ENCODE data around the gene MYPOP.
A peak's percentile ranks its signal among the peaks of the same experiment; 100 is the strongest.

MYPOP gene

GRCh38 chr19:45862271-45862563 lies 40.2 kb downstream of the MYPOP start:
- Histone ChIP-seq H3K9me2 (ENCODE audit: low read depth, low read length) (no peaks in the 10 kb centered on the region), H3K36me3 (ENCODE audit: insufficient read depth, low read length) (peaks cover 19% of the 10 kb centered on the region), H3F3A (ENCODE audit: insufficient read depth, low read length) (0 out of 2 replicates have a peak, but pooled peaks cover 3% of the 10 kb centered on the region), H2AFZ (ENCODE audit: low read length) (no peak overlapping the region), H3K79me2 (ENCODE audit: insufficient read depth, low read length) (peaks cover 13% of the 10 kb centered on the region; the same call in 1 of the 2 replicates), H3K9ac (ENCODE audit: low read length) (peak overlapping the region; percentile 90), H3K4me3 (ENCODE audit: low read depth, low read length, poor library complexity, severe bottlenecking) (peak overlapping the region; percentile 94), H3K4me2 (ENCODE audit: low read length) (peak overlapping the region; percentile 98), H3K27me3 (ENCODE audit: insufficient read depth, low read length) (no peaks in the 10 kb centered on the region), H3K9me3 (ENCODE audit: low read length) (no peaks in the 10 kb centered on the region), H3K27ac (ENCODE audit: low read depth, low read length, poor library complexity, severe bottlenecking) (peak overlapping the region; percentile 68), H4K20me1 (ENCODE audit: insufficient read depth, low read length) (no peaks in the 10 kb centered on the region), H3K4me1 (ENCODE audit: insufficient read depth, low read length, severe bottlenecking) (peaks cover 32% of the 10 kb centered on the region)
- no peak for TF ChIP-seq EZH2 (IDR thresholded peaks at IDR 0.05; ENCODE audit: borderline replicate concordance, low read length)
- TF ChIP-seq, protein P1, sequence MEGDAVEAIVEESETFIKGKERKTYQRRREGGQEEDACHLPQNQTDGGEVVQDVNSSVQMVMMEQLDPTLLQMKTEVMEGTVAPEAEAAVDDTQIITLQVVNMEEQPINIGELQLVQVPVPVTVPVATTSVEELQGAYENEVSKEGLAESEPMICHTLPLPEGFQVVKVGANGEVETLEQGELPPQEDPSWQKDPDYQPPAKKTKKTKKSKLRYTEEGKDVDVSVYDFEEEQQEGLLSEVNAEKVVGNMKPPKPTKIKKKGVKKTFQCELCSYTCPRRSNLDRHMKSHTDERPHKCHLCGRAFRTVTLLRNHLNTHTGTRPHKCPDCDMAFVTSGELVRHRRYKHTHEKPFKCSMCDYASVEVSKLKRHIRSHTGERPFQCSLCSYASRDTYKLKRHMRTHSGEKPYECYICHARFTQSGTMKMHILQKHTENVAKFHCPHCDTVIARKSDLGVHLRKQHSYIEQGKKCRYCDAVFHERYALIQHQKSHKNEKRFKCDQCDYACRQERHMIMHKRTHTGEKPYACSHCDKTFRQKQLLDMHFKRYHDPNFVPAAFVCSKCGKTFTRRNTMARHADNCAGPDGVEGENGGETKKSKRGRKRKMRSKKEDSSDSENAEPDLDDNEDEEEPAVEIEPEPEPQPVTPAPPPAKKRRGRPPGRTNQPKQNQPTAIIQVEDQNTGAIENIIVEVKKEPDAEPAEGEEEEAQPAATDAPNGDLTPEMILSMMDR (IDR thresholded peaks at IDR 0.05; ENCODE audit: low read length), result no peak

- H4K20me1 ChIP-seq (ENCODE audit: insufficient read depth, low read length), result no peaks in the 10 kb centered on the region
- peaks cover 24% of the 10 kb centered on the region for H3K36me3 ChIP-seq (ENCODE audit: insufficient read depth, low read length)
- H3K27me3 ChIP-seq (ENCODE audit: insufficient read depth, low read length), result no peaks in the 10 kb centered on the region
- peak overlapping the region; percentile 52 for H3K4me2 ChIP-seq (ENCODE audit: low read length)
- 0 out of 2 replicates have a peak, but pooled peaks cover 3% of the 10 kb centered on the region for H3F3A ChIP-seq (ENCODE audit: insufficient read depth, low read length)
- H3K4me3 ChIP-seq (ENCODE audit: low read depth, low read length, poor library complexity, severe bottlenecking), result peak overlapping the region; percentile 34
- peak overlapping the region; percentile 22 for H3K27ac ChIP-seq (ENCODE audit: low read depth, low read length, poor library complexity, severe bottlenecking)
- H3K4me1 ChIP-seq (ENCODE audit: insufficient read depth, low read length, severe bottlenecking), result peaks cover 32% of the 10 kb centered on the region
- peaks cover 13% of the 10 kb centered on the region; the same call in 1 of the 2 replicates for H3K79me2 ChIP-seq (ENCODE audit: insufficient read depth, low read length)
- H3K9ac ChIP-seq (ENCODE audit: low read length), result peak overlapping the region; percentile 25; the same call in 1 of the 2 replicates
- H3K9me3 ChIP-seq (ENCODE audit: low read length), result no peaks in the 10 kb centered on the region
- no peaks in the 10 kb centered on the region for H3K9me2 ChIP-seq (ENCODE audit: low read depth, low read length)
- TF ChIP-seq, protein P1 (IDR thresholded peaks at IDR 0.05; ENCODE audit: low read length), result no peak
- TF ChIP-seq EZH2 (IDR thresholded peaks at IDR 0.05; ENCODE audit: borderline replicate concordance, low read length), result no peak
- no peak overlapping the region for H2AFZ ChIP-seq (ENCODE audit: low read length)
Measured at GRCh38 chr19:45860359-45861259, 41.8 kb downstream of the MYPOP start.

- H3K9ac ChIP-seq (ENCODE audit: low read length), result no peak overlapping the region
- no peak overlapping the region for H2AFZ ChIP-seq (ENCODE audit: low read length)
- H3K9me2 ChIP-seq (ENCODE audit: low read depth, low read length), result no peaks in the 10 kb centered on the region
- no peaks in the 10 kb centered on the region for H3K27me3 ChIP-seq (ENCODE audit: insufficient read depth, low read length)
- H3K36me3 ChIP-seq (ENCODE audit: insufficient read depth, low read length), result peaks cover 68% of the 10 kb centered on the region
- no peak overlapping the region for H3K4me3 ChIP-seq (ENCODE audit: low read depth, low read length, poor library complexity, severe bottlenecking)
- no peaks in the 10 kb centered on the region for H3K79me2 ChIP-seq (ENCODE audit: insufficient read depth, low read length)
- no peaks in the 10 kb centered on the region for H3F3A ChIP-seq (ENCODE audit: insufficient read depth, low read length)
- no peak overlapping the region for H3K27ac ChIP-seq (ENCODE audit: low read depth, low read length, poor library complexity, severe bottlenecking)
- no peaks in the 10 kb centered on the region for H3K9me3 ChIP-seq (ENCODE audit: low read length)
- no peak for TF ChIP-seq EZH2 (IDR thresholded peaks at IDR 0.05; ENCODE audit: borderline replicate concordance, low read length)
- TF ChIP-seq, protein P1 (IDR thresholded peaks at IDR 0.05; ENCODE audit: low read length), result no peak
- H3K4me1 ChIP-seq (ENCODE audit: insufficient read depth, low read length, severe bottlenecking), result no peaks in the 10 kb centered on the region
- no peaks in the 10 kb centered on the region for H4K20me1 ChIP-seq (ENCODE audit: insufficient read depth, low read length)
- H3K4me2 ChIP-seq (ENCODE audit: low read length), result no peak overlapping the region
Measured at GRCh38 chr19:45854167-45854778, 48.1 kb downstream of the MYPOP start.

Measured in OCI-LY1 (cell line).